H9 (cell line): ENCODE results near the gene PRRC2B. TPM values are rescaled to one million over a fixed set of nuclear protein-coding genes. Genes with fewer than 3 reads are reported as not detected.
A peak's percentile ranks its signal among the peaks of the same experiment; 100 is the strongest.

Source experiments
- DNase-seq: peaks from one replicate; pipeline ENCODE4 v3.0.0-alpha.2; 2017
- H2AFZ ChIP-seq: one replicate; pipeline ENCODE4 v1.6.1; 2013; ENCODE audit warnings: mild to moderate bottlenecking, low read length, control low read depth, moderate library complexity
- H2AK5ac ChIP-seq: 2 replicates; pipeline ENCODE4 v1.6.1; 2013; ENCODE audit warnings: low read length, control low read depth, mixed read lengths; ENCODE audit not compliant: insufficient read length
- H2BK120ac ChIP-seq: one replicate; pipeline ENCODE4 v1.6.1; 2013; ENCODE audit warnings: low read depth, mild to moderate bottlenecking, low read length, control low read depth, inconsistent platforms; ENCODE audit not compliant: poor library complexity, severe bottlenecking
- H2BK12ac ChIP-seq: 2 replicates; pipeline ENCODE4 v1.6.1; 2013; ENCODE audit warnings: low read length, control low read depth, mixed read lengths, low read depth; ENCODE audit not compliant: insufficient read length
- H2BK15ac ChIP-seq: 2 replicates; pipeline ENCODE4 v1.6.1; 2013; ENCODE audit warnings: low read depth, low read length, control low read depth
- H2BK20ac ChIP-seq: one replicate; pipeline ENCODE4 v1.6.1; 2013; ENCODE audit warnings: low read depth, mild to moderate bottlenecking, low read length, control low read depth, inconsistent platforms; ENCODE audit not compliant: poor library complexity, severe bottlenecking
- H2BK5ac ChIP-seq: 2 replicates; pipeline ENCODE4 v1.6.1; 2013; ENCODE audit warnings: low read length, control low read depth, mixed read lengths; ENCODE audit not compliant: insufficient read length
- H3K14ac ChIP-seq: 2 replicates; pipeline ENCODE4 v1.6.1; 2013; ENCODE audit warnings: low read length, control low read depth; ENCODE audit not compliant: insufficient read depth
- H3K18ac ChIP-seq: 2 replicates; pipeline ENCODE4 v1.6.1; 2013; ENCODE audit warnings: low read depth, mild to moderate bottlenecking, mixed read lengths, low read length, control low read depth; ENCODE audit not compliant: insufficient read length
- H3K23ac ChIP-seq: 2 replicates; pipeline ENCODE4 v1.6.1; 2013; ENCODE audit warnings: low read length, control low read depth, mixed read lengths, low read depth; ENCODE audit not compliant: insufficient read length
- H3K23me2 ChIP-seq: 2 replicates; pipeline ENCODE4 v1.6.1; 2013; ENCODE audit warnings: low read depth, mild to moderate bottlenecking, mixed read lengths, low read length, control low read depth; ENCODE audit not compliant: insufficient read length, poor library complexity, severe bottlenecking
- H3K27ac ChIP-seq: 2 replicates; pipeline ENCODE4 v1.5.1; 2013; ENCODE audit warnings: low read length, control low read depth, mixed read lengths, low read depth; ENCODE audit not compliant: insufficient read length
- H3K27me3 ChIP-seq: 2 replicates; pipeline ENCODE4 v1.6.1; 2013; ENCODE audit warnings: low read length, control low read depth, inconsistent platforms; ENCODE audit not compliant: insufficient read depth
- H3K4ac ChIP-seq: 2 replicates; pipeline ENCODE4 v1.6.1; 2013; ENCODE audit warnings: low read depth, mild to moderate bottlenecking, control low read depth, inconsistent platforms, low read length, moderate library complexity
- H3K4me1 ChIP-seq: 2 replicates; pipeline ENCODE4 v1.6.1; 2013; ENCODE audit warnings: low read length, control low read depth, inconsistent platforms; ENCODE audit not compliant: insufficient read depth
- H3K4me2 ChIP-seq: 2 replicates; pipeline ENCODE4 v1.6.1; 2013; ENCODE audit warnings: low read length, control low read depth, mixed read lengths; ENCODE audit not compliant: insufficient read length, insufficient read depth
- H3K56ac ChIP-seq: 2 replicates; pipeline ENCODE4 v1.6.1; 2013; ENCODE audit warnings: low read depth, mild to moderate bottlenecking, mixed read lengths, low read length, control low read depth; ENCODE audit not compliant: insufficient read length
- H3K79me1 ChIP-seq: 2 replicates; pipeline ENCODE4 v1.6.1; 2013; ENCODE audit warnings: low read depth, mild to moderate bottlenecking, moderate library complexity, low read length, control low read depth, inconsistent platforms; ENCODE audit not compliant: insufficient read depth, poor library complexity, severe bottlenecking
- H3K79me2 ChIP-seq: 2 replicates; pipeline ENCODE4 v1.6.1; 2013; ENCODE audit warnings: low read length, control low read depth, inconsistent platforms; ENCODE audit not compliant: insufficient read depth
- H3K9ac ChIP-seq: 2 replicates; pipeline ENCODE4 v1.6.1; 2013; ENCODE audit warnings: low read length, control low read depth, mixed read lengths; ENCODE audit not compliant: insufficient read length; ENCODE audit errors: extremely low read depth
- H3K9me3 ChIP-seq: one replicate; pipeline ENCODE4 v1.6.1; 2013; ENCODE audit warnings: low read depth, low read length, inconsistent platforms; ENCODE audit not compliant: control insufficient read depth
- H3T11ph ChIP-seq: one replicate; pipeline ENCODE4 v1.6.1; 2013; ENCODE audit warnings: mild to moderate bottlenecking, low read length, control low read depth, inconsistent platforms
- H4K20me1 ChIP-seq: one replicate; pipeline ENCODE4 v1.6.1; 2013; ENCODE audit not compliant: control insufficient read depth, insufficient read length, insufficient read depth
- H4K5ac ChIP-seq: 2 replicates; pipeline ENCODE4 v1.6.1; 2013; ENCODE audit warnings: low read depth, mild to moderate bottlenecking, mixed read lengths, low read length, control low read depth; ENCODE audit not compliant: insufficient read length
- H4K8ac ChIP-seq: replicated peaks from 2 replicates; pipeline ENCODE4 v1.6.1; 2013; ENCODE audit warnings: low read length, control low read depth, mixed read lengths, low read depth; ENCODE audit not compliant: insufficient read length
- H4K91ac ChIP-seq: 2 replicates; pipeline ENCODE4 v1.6.1; 2013; ENCODE audit warnings: low read depth, mild to moderate bottlenecking, moderate library complexity, mixed read lengths, low read length, control low read depth; ENCODE audit not compliant: insufficient read length
- H3K27ac Mint-ChIP-seq, 3 experiments: 2 replicates in 2 of 3; 3 replicates in 1 of 3; pipeline ENCODE4 v1.8.0; 2020 to 2021; ENCODE audit warnings: mixed read lengths in 3 of 3, mild to moderate bottlenecking in 1 of 3, moderate library complexity in 1 of 3
- H3K27me3 Mint-ChIP-seq: 2 replicates; pipeline ENCODE4 v1.8.0; 2021; ENCODE audit warnings: low read depth, mild to moderate bottlenecking, moderate library complexity, mixed read lengths
- H3K36me3 Mint-ChIP-seq, 3 experiments: 2 replicates in 2 of 3; 3 replicates in 1 of 3; pipeline ENCODE4 v1.8.0; 2020 to 2021; ENCODE audit warnings: low read depth in 3 of 3, mixed read lengths in 3 of 3; ENCODE audit not compliant: insufficient read depth in 1 of 3
- H3K4me1 Mint-ChIP-seq, 2 experiments: 2 replicates each; pipeline ENCODE4 v1.8.0; 2020; ENCODE audit warnings: mixed read lengths in 2 of 2
- H3K4me3 Mint-ChIP-seq, 2 experiments: 2 replicates in 1 of 2; 3 replicates in 1 of 2; pipeline ENCODE4 v1.8.0; 2020 to 2021; ENCODE audit warnings: mild to moderate bottlenecking in 2 of 2, mixed read lengths in 2 of 2, moderate library complexity in 1 of 2
- H3K9me3 Mint-ChIP-seq, 2 experiments: 2 replicates in 1 of 2; 3 replicates in 1 of 2; pipeline ENCODE4 v1.8.0; 2020; ENCODE audit warnings: mild to moderate bottlenecking in 2 of 2, mixed read lengths in 2 of 2, moderate library complexity in 1 of 2
- CTCF ChIP-seq: fragments of 200-600 bp; sonication (generic); conservative IDR thresholded peaks from 3 replicates; pipeline ENCODE4 v1.8.0; 2021; ENCODE audit warnings: antibody characterized with exemption, mild to moderate bottlenecking
- WGBS: extraction: QIAGEN DNeasy Blood & Tissue Kit; methylation state at CpG from one replicate; pipeline ENCODE4 v1.1.7; 2013; ENCODE audit warnings: missing lambda C conversion rate, low lambda C conversion rate, mixed read lengths; ENCODE audit not compliant: insufficient read length; ENCODE audit errors: extremely low coverage; 5-methylcytosine and 5-hydroxymethylcytosine counted together
- total RNA-seq: library from RNA; stranded (reverse); gene quantifications from 2 replicates; pipeline ENCODE4 v1.2.1, GENCODE V29; 2021

PRRC2B gene
- total RNA-seq, 1 experiment from 2014 or later = 251 TPM

- no peak overlapping the region for H4K91ac ChIP-seq
- no peak overlapping the region for H3K18ac ChIP-seq
- no peaks in the 10 kb centered on the region for H3K79me1 ChIP-seq
- peak overlapping the region in 1 of 3 experiments; percentile 37; a peak in 1 of 7 replicates for H3K27ac Mint-ChIP-seq
- no peaks in the 10 kb centered on the region; a peak in 2 of 5 replicates for H3K9me3 Mint-ChIP-seq
- no peak overlapping the region for H3K9ac ChIP-seq
- no peak overlapping the region for H3K56ac ChIP-seq
- H3K9me3 ChIP-seq = no peaks in the 10 kb centered on the region
- no peak for TF ChIP-seq CTCF
- peaks cover 11% of the 10 kb centered on the region for H3K27me3 Mint-ChIP-seq
- H4K8ac ChIP-seq = no peak overlapping the region
- H2BK120ac ChIP-seq = no peak overlapping the region
- no peaks in the 10 kb centered on the region for H3K79me2 ChIP-seq
- no peak overlapping the region for H2BK5ac ChIP-seq
- no peak for DNase-seq
- no CpG with 5 or more reads among the region's 19 CpGs for WGBS
- H3K23ac ChIP-seq = no peak overlapping the region
- no peaks in the 10 kb centered on the region for H4K20me1 ChIP-seq
- no peak overlapping the region for H2BK15ac ChIP-seq
- peaks cover 0 to 3% (median 0%) of the 10 kb centered on the region in 3 experiments; a peak in 1 of 7 replicates for H3K36me3 Mint-ChIP-seq
- H2BK20ac ChIP-seq = no peak overlapping the region
- no peaks in the 10 kb centered on the region for H3K4me1 ChIP-seq
- H2BK12ac ChIP-seq = no peak overlapping the region
- no peak overlapping the region for H3K4me2 ChIP-seq
- no peak overlapping the region; a peak in 1 of 5 replicates for H3K4me3 Mint-ChIP-seq
- no peaks in the 10 kb centered on the region for H3K23me2 ChIP-seq
- no peak overlapping the region for H2AK5ac ChIP-seq
- no peaks in the 10 kb centered on the region for H3K27me3 ChIP-seq
- no peak overlapping the region for H3K4ac ChIP-seq
- peaks cover 10 to 15% of the 10 kb centered on the region in 2 experiments for H3K4me1 Mint-ChIP-seq
- H3T11ph ChIP-seq = no peak overlapping the region
- no peak overlapping the region for H3K27ac ChIP-seq
- no peak overlapping the region for H4K5ac ChIP-seq
- no peak overlapping the region for H3K14ac ChIP-seq
- no peak overlapping the region for H2AFZ ChIP-seq
Measured at GRCh38 chr9:131347376-131348020, 46.4 kb upstream of the PRRC2B start.
